NCI-H1048 (cell line): ENCODE measurements around the gene DUSP18.
"Not testable (repeated sequence)": the region's sequence is repeated elsewhere in the genome, so short reads cannot be mapped to it uniquely, and the experiment has no call there.

Experiments
- DNase-seq: peaks from one replicate; lab custom pipeline; 2025; lab: John Stamatoyannopoulos, UW

DUSP18 gene

DNA sequence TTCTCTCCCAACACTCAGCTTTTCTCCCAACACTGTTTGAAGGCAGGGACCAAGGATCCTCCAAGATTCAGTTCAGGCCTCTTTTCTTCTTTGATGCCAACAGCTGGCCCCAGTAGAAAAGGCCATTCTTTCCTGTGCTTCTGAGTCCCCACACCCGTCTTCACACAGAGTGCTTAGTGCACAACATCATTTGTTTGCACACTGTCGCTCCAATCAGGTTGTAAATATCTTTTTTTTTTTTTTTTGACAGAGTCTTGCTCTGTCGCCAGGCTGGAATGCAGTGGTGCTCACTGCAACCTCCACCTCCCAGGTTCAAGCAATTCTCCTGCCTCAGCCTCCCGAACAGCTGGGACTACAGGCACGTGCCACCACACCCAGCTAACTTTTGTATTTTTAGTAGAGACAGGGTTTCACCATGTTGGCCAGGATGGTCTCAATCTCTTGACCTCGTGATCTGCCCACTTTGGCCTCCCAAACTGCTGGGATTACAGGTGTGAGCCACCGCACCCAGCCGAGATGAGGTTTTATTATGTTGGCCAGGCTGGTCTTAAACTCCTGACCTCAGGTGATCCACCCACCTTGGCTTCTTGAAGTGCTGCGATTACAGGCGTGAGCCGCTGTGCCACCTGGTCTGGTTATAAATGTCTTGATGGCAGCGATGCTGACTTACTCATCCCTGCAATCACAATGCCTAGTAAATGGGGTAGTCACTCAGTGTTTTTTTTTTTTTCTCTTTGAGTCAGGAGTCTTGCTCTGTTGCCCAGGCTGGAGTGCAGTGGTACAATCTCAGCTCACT is 12.4 kb upstream of the DUSP18 start:
- not testable (repeated sequence) for DNase-seq

DNA sequence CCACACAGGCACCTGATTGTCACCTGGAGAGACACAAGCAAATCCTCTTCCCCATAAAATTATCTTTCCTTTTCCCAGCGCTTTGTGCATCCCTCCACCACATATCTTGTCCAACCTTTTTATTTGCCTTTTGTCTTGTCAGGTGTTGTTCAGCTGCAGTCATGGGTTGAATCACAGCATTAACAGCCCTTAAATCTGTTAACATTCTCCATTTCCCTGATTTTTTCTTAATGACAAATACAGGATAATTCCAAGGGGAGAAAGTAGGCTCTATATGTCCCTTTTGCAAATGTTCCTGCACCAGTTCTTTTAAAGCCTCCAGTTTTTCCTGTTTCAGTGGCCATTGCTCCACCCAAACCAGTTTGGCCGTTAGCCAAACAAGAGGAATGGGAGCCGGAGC is 8.9 kb upstream of the DUSP18 start:
- DNase-seq: not testable (repeated sequence)

DNA sequence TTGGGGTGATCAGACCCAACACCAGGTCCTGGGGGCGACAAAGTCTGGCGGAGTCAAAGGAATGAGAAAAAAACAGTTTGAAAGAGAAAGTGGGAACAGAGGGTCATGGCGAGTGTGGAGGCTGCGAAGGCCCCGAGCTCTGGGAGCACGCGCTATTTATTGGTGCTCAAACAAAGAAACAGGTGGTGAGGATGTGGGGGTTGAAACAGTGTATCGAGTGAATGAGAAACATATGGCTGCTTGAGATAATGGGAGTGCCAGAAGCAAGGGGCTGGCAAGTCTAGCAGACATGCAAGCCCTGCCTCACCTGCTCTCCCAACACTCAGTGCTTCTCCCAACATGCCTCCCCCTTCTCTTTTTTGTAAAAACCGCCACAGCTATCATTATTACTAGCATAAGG is 7.8 kb upstream of the DUSP18 start:
- no peak for DNase-seq

- DNase-seq: no peak
These were observed 6.8 kb upstream of the DUSP18 start for GRCh38 chr22:30674482-30674881.

GRCh38 chr22:30673136-30673535 is 5.5 kb upstream of the DUSP18 start:
- no peak for DNase-seq

DNA sequence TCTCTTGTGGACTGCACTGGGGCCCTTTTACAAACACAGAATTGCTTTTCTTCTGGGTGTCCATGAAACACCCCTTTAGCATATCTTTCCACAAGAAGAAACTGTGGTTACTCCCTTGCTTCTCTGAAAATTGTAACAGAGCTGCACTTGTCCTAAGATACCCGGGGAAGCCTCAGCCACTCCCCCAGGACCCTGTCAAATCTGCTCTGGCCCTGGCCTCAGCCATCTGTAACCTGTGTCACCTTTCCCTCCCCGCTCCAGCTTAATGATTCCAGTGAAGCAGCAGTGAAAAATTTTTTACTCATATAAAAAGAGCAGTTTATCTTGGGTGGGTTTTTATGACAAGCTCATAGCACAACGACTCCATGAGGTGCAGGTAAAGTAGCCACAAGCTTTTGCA is 3.4 kb upstream of the DUSP18 start:
- no peak for DNase-seq

DNA sequence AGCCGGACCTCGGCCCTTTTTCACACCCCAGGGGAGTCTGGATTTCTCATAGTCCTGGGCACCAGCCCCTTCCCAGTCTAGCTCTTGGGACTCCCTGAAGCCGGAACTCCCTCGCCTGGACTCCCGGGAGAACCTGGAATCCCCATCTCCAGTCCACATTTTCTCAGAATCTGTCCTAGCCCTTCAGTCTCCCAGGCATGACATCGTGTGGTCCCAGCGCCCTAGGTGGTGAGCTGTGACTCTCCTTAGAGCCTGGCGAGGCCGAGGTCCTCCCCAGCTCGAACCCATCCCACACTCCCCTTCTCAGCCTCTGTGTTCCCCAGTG is 673 bp upstream of the DUSP18 start:
- no peak for DNase-seq

DNA sequence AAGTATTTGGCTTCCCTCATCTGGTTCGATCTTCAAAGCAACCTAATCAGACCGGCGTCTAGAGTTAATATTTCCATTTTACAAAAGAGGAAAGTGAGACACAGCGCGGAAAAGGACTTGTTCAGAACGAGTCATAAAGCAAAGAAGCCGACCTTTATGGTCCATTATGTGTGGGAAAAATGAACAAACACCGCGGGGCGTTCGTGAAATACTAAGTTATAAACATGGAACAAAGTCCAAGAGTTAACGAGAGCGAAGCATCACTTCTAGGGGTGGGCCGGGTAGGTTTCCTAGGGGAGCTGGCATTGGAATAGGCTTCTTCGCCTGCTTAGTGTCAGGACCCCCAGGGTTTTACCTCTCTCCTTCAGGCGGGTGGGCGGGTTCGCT is 575 bp downstream of the DUSP18 start:
- DNase-seq: no peak

GRCh38 chr22:30665786-30666185 is 1.9 kb downstream of the DUSP18 start:
- DNase-seq: no peak

DNA sequence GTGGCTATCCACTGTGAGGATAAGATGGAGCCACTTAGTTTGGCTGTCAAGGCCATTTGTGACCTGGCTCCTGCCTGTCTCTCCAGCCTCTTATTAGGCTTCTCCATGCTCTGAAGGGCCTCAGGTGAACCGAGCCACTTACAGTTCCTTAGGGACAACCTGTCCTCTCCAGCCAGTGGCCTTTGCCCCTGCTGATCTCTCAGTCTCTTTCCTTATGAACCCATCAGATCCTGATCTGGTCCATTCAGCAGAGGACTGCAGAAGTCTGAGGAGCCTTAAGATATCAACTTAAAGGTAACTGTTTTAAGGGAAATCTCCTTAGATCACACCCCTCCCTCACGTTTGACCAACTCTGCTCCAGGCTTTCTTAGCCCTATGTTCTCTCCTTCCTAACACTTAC is 2.4 kb downstream of the DUSP18 start:
- no peak for DNase-seq

DNA sequence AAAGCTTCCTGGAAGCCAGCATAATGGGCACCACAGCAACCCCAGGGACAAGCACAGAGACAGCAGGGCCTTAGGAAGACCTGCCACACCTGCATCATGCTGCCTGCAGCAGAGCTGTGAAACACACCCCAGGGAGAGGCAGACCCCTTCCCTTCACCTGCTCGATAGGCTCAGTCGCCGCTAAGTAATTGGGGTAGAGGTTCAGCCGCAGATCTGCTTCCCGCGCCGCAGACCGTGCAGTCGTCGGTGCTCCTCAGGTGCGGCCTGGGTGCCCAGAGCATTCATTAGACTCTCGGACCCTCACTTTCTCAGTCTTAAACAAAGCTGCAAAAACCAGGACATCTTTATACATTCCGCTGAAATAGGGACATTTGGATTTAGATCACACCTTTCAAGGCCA is 2.9 kb downstream of the DUSP18 start:
- DNase-seq: no peak

- DNase-seq: no peak
These were observed 5.6 kb downstream of the DUSP18 start for GRCh38 chr22:30662040-30662439.

- no peak for DNase-seq
These were observed 12.1 kb downstream of the DUSP18 start for GRCh38 chr22:30655532-30655931.

DNA sequence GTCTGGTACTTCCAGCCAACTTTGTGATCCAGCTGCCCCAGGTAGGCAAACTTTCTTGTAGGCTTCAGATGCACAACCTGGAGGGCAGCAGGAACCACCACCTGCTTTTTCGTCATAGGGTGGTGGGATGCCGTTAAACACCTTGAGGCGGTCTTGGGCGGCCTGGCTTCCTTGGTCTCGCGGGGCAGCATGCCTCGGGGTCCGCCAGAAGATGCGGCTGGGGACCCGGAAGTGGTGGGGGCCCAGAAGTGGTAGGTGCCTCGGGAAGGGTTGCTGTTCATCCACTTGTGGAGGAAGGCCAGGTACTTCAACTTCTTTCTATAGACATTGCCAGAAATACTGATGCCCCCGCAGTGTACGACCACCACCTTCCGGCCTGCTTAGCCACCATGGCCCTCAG is 13.3 kb downstream of the DUSP18 start:
- DNase-seq: no peak

- no peak for DNase-seq
These were observed 14.8 kb downstream of the DUSP18 start for GRCh38 chr22:30652852-30653251.

- DNase-seq: no peak
These were observed 17.1 kb downstream of the DUSP18 start for GRCh38 chr22:30650508-30651116.

DNA sequence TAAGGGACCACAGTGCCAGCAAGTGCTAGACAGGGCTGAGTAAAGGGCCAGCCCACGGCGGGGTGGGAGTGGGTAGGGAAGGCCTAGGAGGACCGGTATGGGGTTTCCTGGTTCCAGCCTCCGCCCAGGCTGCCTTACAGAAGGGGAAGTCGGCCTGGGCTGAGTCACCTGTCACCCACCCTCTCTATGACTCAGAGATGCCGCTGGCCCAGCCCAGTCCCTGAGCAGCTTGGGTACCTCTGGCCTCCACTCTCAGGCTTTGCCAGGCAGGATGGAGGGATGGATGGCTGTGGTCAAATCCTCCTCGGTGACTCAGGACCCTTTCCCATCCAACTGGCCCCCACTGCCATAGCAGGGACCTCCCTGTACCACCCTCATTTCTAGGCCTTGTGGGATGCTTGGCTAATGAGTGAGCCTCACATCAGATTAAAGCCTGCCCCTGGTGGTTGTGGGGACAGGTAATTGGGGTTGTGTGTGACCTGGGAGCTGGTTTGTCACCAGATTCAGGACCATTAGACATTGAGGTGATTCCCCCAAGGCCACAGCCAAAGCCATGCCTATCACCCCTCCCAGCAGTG is 18.2 kb downstream of the DUSP18 start:
- DNase-seq: no peak

GRCh38 chr22:30648825-30649224 is 18.9 kb downstream of the DUSP18 start:
- DNase-seq: no peak

DNA sequence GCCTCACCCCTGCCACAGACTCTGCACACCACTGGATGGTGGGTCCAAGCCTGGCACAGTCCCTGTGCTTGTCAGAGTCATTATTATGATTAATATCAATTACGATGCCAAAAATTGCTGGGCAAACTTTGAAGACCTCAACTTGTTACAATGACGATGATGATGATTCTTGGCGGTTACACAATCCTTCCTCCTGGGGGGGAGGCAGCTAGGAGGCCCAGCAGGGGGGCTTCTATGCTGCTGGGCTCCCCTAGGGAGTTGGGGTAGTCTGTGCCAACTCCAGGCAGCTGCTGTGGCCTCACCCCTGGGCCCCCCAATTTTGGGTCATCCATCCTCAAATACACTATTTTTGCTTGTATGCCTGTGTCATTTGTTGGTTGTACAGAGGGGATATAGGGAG is 20.1 kb downstream of the DUSP18 start:
- DNase-seq: no peak

DNA sequence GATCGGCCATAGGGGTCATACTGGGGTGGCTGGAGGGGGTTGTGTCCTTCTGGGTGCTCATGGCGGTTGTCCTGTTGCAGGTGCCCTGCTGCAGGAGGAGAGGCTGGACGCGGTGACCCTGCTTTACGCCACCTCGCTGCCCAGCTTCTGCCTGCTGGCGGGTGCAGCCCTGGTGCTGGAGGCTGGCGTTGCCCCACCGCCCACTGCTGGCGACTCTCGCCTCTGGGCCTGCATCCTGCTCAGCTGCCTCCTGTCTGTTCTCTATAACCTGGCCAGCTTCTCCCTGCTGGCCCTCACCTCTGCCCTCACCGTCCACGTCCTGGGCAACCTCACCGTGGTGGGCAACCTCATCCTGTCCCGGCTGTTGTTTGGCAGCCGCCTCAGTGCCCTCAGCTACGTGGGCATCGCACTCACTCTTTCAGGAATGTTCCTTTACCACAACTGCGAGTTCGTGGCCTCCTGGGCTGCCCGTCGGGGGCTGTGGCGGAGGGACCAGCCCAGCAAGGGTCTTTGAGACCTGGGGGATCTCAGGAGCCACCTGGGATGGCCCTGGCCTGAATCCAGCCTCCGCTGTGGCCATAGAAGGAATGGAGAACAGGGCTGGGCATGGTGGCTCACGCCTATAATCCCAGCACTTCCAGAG is 21.0 kb downstream of the DUSP18 start:
- DNase-seq: no peak

- no peak for DNase-seq
These were observed 24.4 kb downstream of the DUSP18 start for GRCh38 chr22:30643055-30643875.

- no peak for DNase-seq
These were observed 26.7 kb downstream of the DUSP18 start for GRCh38 chr22:30640839-30641430.
